SK-N-SH (cell line): ENCODE measurements around the gene LIN7C.

Experiments used
- GABPA ChIP-seq: IDR thresholded peaks from 2 replicates; pipeline ENCODE4 v1.4.0; 2012; ENCODE audit warnings: low read depth, mild to moderate bottlenecking
- NFIC ChIP-seq: IDR thresholded peaks from 2 replicates; pipeline ENCODE4 v1.4.0; 2012; ENCODE audit warnings: borderline replicate concordance
- TF ChIP-seq, protein P1 (sequence below): fragments of 200-600 bp; sonication (generic); IDR thresholded peaks from 2 replicates; pipeline ENCODE4 v1.6.1; 2017; ENCODE audit warnings: antibody characterized with exemption, mild to moderate bottlenecking, moderate library complexity

DNA sequence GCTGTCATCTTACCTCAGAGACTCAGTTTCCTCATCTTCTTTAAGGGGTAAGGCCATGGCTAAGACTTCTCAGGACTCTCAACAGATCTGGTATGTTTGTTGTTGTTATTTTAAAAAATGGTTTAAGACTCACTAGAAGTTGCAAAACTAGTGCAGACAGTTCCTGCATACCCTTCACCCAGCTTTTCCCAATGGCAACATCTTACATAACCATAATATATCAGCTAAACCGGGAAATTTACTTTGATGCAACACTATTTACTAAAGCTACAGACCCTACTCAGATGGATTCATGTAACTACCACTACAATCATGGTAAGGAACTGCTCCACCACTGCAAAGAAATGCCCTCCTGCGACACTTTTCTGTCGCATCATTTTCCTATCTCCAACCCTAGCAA is 54.4 kb downstream of the LIN7C start:
- TF ChIP-seq NFIC (no peak), GABPA (no peak)
- TF ChIP-seq, protein P1, sequence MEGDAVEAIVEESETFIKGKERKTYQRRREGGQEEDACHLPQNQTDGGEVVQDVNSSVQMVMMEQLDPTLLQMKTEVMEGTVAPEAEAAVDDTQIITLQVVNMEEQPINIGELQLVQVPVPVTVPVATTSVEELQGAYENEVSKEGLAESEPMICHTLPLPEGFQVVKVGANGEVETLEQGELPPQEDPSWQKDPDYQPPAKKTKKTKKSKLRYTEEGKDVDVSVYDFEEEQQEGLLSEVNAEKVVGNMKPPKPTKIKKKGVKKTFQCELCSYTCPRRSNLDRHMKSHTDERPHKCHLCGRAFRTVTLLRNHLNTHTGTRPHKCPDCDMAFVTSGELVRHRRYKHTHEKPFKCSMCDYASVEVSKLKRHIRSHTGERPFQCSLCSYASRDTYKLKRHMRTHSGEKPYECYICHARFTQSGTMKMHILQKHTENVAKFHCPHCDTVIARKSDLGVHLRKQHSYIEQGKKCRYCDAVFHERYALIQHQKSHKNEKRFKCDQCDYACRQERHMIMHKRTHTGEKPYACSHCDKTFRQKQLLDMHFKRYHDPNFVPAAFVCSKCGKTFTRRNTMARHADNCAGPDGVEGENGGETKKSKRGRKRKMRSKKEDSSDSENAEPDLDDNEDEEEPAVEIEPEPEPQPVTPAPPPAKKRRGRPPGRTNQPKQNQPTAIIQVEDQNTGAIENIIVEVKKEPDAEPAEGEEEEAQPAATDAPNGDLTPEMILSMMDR = no peak
